Calu3 (cell line): Measurements from ENCODE around the gene RBFOX2. TPM values are rescaled to one million over a fixed set of nuclear protein-coding genes. Genes with fewer than 3 reads are reported as not detected.
"Not testable (repeated sequence)": the region's sequence is repeated elsewhere in the genome, so short reads cannot be mapped to it uniquely, and the experiment has no call there.

Experiments
- BruUV-seq: library from RNA; stranded (reverse); fragments of 400-500 nt; replicated peaks from 2 replicates; lab custom pipeline; 2021; lab: Mats Ljungman, UMichigan
- CTCF ChIA-PET: fragments of 300-600 bp; sonication (Branson Sonifier 250); formaldehyde crosslinking; loops from one replicate; lab custom pipeline; 2022; ENCODE audit warnings: antibody characterized with exemption; lab: Charles Lee
- DNase-seq: peaks from one replicate; pipeline ENCODE4 v3.0.0; 2022
- H3K27ac Mint-ChIP-seq: one replicate; pipeline ENCODE4 v1.8.0; 2022; ENCODE audit warnings: mixed read lengths; ENCODE audit not compliant: unreplicated experiment
- H3K27me3 Mint-ChIP-seq: one replicate; pipeline ENCODE4 v1.8.0; 2022; ENCODE audit warnings: mixed read lengths; ENCODE audit not compliant: unreplicated experiment
- H3K36me3 Mint-ChIP-seq: one replicate; pipeline ENCODE4 v1.8.0; 2022; ENCODE audit warnings: mild to moderate bottlenecking, moderate library complexity, mixed read lengths; ENCODE audit not compliant: insufficient read depth, unreplicated experiment
- H3K4me1 Mint-ChIP-seq: one replicate; pipeline ENCODE4 v1.8.0; 2022; ENCODE audit warnings: mild to moderate bottlenecking, low read depth, mixed read lengths; ENCODE audit not compliant: unreplicated experiment
- H3K4me3 Mint-ChIP-seq: one replicate; pipeline ENCODE4 v1.8.0; 2022; ENCODE audit warnings: mild to moderate bottlenecking, low read depth, moderate library complexity, mixed read lengths; ENCODE audit not compliant: unreplicated experiment
- H3K9me3 Mint-ChIP-seq: one replicate; pipeline ENCODE4 v1.8.0; 2022; ENCODE audit warnings: low read depth, mixed read lengths; ENCODE audit not compliant: unreplicated experiment
- intact Hi-C: fragments of 100-400 bp; cut with micrococcal nuclease; formaldehyde crosslinking; loops from one replicate; pipeline ENCODE4 v1.10.0; 2022; ENCODE audit not compliant: unreplicated experiment
- total RNA-seq: library from RNA; stranded (reverse); gene quantifications from 2 replicates; pipeline ENCODE4 v1.2.3, GENCODE V29; 2022
- TF ChIP-seq, protein P1 (sequence below): fragments of 200-600 bp; IDR thresholded peaks from one replicate; pipeline ENCODE4 v1.8.0; 2022; ENCODE audit warnings: antibody characterized with exemption; ENCODE audit not compliant: unreplicated experiment

The RBFOX2 gene
- total RNA-seq, 1 experiment from 2014 or later = 63.1 TPM

DNA sequence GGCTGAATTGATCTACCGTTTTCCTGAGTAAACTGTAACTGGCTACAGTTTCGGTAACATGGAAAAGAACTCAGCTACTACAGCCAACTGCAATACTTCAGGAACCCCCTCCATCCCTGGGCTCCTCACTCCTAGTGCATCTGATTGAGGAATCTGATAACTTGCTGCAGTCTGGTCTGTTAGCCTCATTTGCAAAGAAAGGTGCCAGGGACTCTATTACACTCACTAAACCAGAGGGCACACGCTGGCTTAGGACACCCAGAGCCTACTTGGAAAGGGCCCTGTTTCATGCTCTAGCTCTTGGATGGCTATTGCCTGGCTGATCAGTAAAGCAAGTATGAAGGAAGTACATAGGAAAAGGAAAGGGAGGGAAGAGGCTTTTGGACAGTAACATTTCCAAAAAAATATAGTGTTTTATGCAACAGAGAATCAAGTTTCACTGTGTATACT lies 288.7 kb downstream of the RBFOX2 start:
- Mint-ChIP-seq H3K4me3 (no peak overlapping the region), H3K27me3 (no peaks in the 10 kb centered on the region), H3K27ac (no peak overlapping the region), H3K9me3 (no peaks in the 10 kb centered on the region), H3K36me3 (peaks cover 13% of the 10 kb centered on the region), H3K4me1 (no peaks in the 10 kb centered on the region)
- TF ChIP-seq, protein P1, sequence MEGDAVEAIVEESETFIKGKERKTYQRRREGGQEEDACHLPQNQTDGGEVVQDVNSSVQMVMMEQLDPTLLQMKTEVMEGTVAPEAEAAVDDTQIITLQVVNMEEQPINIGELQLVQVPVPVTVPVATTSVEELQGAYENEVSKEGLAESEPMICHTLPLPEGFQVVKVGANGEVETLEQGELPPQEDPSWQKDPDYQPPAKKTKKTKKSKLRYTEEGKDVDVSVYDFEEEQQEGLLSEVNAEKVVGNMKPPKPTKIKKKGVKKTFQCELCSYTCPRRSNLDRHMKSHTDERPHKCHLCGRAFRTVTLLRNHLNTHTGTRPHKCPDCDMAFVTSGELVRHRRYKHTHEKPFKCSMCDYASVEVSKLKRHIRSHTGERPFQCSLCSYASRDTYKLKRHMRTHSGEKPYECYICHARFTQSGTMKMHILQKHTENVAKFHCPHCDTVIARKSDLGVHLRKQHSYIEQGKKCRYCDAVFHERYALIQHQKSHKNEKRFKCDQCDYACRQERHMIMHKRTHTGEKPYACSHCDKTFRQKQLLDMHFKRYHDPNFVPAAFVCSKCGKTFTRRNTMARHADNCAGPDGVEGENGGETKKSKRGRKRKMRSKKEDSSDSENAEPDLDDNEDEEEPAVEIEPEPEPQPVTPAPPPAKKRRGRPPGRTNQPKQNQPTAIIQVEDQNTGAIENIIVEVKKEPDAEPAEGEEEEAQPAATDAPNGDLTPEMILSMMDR = no peak
- CTCF ChIA-PET = interaction anchor here (1.2 kb wide), 1 partner anchor 109 kb away, joined by 4 read pairs; no protein-coding TSS in a partner anchor
- BruUV-seq = no TSS peak
- no peak for DNase-seq
- intact Hi-C loops = no loop called here

DNA sequence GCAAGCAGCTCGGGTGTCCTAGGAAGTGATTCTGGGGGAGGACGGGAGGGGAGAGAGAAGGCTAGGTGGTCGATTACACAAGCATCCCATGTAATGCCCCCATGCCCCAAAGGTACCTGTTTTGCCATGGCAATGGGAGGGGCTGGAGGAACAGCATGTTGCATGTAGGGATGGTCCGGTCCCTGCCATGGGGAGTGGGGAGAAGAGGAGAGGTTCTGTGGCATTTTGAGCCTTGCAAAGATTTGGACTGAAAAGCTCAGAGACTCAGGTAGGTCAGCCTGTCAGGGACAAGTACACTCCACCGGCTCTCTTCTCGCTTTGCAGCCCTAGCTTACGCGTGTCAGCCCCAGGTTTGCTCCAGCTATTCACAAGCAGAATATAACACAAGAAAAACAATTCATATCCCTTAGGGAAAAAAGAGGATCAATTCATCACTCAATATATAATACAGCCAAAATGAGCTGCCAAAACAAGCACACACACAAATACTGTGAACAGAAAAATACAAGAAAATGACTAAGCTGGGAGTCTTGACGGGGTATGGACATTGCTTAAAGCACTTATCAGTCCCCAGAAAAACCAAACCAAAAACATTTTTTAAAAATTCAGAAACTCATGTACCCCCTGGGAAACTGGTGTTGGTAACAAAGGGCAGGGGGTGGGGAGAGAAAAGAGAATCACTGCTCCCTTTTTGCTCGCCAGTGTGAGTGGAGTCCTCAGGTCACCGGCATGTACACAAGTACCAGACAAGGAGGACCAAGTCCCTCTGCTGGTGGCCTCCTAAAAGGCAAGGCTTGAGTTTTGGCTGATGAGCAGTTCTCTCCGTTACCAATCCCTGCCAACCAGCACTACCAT lies 289.3 kb downstream of the RBFOX2 start:
- H3K36me3 Mint-ChIP-seq = peaks cover 13% of the 10 kb centered on the region
- CTCF ChIA-PET = interaction anchor here (0.6 to 1.2 kb wide), 3 partner anchors 108 to 390 kb away, joined by 3 to 4 read pairs (median 4); no protein-coding TSS in a partner anchor

GRCh38 chr22:35737886-35738285 lies 290.7 kb downstream of the RBFOX2 start:
- H3K27ac Mint-ChIP-seq, intact Hi-C loops, H3K9me3 Mint-ChIP-seq, BruUV-seq, H3K4me1 Mint-ChIP-seq, DNase-seq, H3K4me3 Mint-ChIP-seq, CTCF ChIA-PET, H3K27me3 Mint-ChIP-seq: not testable (repeated sequence)
- peaks cover 13% of the 10 kb centered on the region for H3K36me3 Mint-ChIP-seq

More for the DNA sequence above, 289.3 kb downstream of the RBFOX2 start:
- H3K27ac Mint-ChIP-seq = no peak overlapping the region
- TF ChIP-seq, protein P1 = no peak
- no peaks in the 10 kb centered on the region for H3K9me3 Mint-ChIP-seq
- intact Hi-C loops = no loop called here
- no peaks in the 10 kb centered on the region for H3K4me1 Mint-ChIP-seq
- peak; percentile 7 for DNase-seq
- no peak overlapping the region for H3K4me3 Mint-ChIP-seq
- no peaks in the 10 kb centered on the region for H3K27me3 Mint-ChIP-seq
- no TSS peak for BruUV-seq

- Mint-ChIP-seq H3K27me3 (peaks cover 10% of the 10 kb centered on the region), H3K9me3 (no peaks in the 10 kb centered on the region), H3K36me3 (peaks cover 13% of the 10 kb centered on the region), H3K4me3 (no peak overlapping the region), H3K27ac (no peak overlapping the region), H3K4me1 (no peaks in the 10 kb centered on the region)
- CTCF ChIA-PET = no interaction called here
- intact Hi-C loops = no loop called here
- TF ChIP-seq, protein P1 = no peak
- DNase-seq = no peak
- BruUV-seq = no TSS peak
These were observed 291.9 kb downstream of the RBFOX2 start for GRCh38 chr22:35736701-35737100.

DNA sequence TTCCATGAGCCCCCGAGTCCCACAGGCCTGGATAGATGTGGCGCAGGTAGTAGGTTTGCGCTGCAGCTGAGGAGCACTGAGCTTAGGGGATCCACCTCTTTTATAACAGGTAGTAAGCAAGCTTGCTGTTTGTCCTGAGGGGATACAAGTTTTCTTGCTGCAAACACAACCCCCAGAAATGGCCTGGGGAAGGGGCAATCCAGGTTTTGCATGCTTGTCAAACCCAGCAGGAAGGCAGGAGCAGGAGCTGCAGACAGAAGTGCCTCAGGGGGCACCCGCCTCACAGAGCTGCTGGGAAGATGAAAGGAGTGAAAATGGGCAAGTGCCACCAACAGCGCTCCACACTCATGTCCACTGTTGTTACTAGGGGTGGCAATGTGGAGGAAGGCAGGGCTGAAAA lies 292.5 kb downstream of the RBFOX2 start:
- no peak for DNase-seq
- intact Hi-C loops = no loop called here
- peaks cover 13% of the 10 kb centered on the region for H3K36me3 Mint-ChIP-seq
- no peak overlapping the region for H3K4me3 Mint-ChIP-seq
- H3K4me1 Mint-ChIP-seq = no peaks in the 10 kb centered on the region
- H3K27ac Mint-ChIP-seq = no peak overlapping the region
- H3K9me3 Mint-ChIP-seq = no peaks in the 10 kb centered on the region
- CTCF ChIA-PET = interaction anchor here (0.6 kb wide), 1 partner anchor 90 kb away, joined by 13 read pairs; no protein-coding TSS in a partner anchor
- H3K27me3 Mint-ChIP-seq = peaks cover 16% of the 10 kb centered on the region
- TF ChIP-seq, protein P1 = no peak
- BruUV-seq = no TSS peak
